Measurements from ENCODE around the gene REG3A.

REG3A gene

DNA sequence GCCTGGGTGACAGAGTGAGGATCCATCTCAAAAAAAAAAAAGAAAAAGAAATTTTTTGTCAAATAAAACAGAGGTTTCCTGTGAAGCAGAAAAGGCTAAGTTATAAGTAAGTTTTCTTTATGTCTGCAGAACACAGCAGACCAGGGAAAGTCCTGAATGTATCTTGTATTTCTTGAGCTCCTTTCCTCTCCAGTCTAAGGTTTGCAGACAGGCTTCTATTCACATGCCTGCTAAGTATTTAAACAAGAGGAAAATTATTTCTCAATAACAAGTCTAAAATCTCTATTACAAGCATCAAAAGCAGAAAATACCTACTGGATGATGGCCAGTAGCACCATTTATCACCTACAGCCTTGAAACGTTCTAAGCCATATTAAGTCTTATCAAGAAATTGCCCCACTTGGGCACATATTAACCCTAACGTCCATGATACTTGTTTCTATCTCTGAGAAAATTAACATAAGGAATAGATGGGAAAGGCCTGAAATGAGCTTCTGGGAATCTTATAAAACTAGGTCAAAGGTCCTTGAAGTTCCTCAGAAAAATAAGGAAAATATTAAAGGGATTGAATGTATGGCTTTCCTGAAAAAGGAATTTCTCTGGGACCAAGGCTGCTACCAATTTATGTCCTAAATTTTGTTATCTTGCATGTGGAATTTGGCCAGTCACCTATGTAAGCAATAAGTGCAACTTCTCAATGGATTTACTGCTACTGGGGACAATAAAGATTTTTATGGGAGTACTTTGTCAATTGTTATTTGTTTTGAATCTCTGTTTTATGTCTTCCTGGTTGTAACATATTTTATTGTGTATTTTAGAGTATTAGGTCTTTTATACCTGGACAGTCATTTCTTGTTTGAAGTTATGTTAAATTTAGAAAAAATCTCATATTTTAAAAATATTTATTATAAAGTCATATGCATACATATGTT is 42.3 kb downstream of the REG3A start:
- DNase-seq = no peak

DNA sequence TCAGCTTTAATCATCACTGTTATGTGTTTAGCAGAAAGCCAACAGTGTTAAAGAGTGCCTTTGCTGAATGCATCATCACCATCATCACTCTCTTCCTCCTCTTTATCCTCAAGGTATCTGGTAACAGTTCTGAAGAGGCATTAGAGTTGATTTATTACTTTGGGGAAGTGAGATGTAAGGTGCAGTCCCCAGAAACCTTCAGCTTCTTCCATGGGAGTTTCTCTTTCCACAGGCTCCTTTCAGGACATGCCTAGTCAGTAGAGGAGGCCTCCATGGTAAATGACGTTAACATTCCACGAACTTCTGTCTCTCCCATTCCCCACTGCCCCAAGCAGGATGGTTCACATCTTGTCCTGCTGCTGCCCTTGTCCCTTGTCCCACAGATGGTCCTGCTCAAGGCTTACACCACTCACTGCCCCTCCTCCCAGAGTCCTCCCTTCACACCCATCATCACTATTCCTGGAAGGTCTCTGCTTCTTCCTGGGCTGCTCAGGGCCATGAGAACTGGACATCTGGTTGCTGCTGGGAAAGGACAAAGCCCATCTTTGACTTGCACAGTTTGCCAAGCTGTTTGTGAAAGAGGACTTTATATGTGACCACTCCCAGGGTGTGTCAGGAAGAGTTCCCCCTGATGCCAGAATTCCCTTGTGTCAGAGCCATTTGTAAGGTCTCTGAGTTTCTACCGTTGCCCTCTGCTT is 44.6 kb downstream of the REG3A start:
- DNase-seq = no peak

DNA sequence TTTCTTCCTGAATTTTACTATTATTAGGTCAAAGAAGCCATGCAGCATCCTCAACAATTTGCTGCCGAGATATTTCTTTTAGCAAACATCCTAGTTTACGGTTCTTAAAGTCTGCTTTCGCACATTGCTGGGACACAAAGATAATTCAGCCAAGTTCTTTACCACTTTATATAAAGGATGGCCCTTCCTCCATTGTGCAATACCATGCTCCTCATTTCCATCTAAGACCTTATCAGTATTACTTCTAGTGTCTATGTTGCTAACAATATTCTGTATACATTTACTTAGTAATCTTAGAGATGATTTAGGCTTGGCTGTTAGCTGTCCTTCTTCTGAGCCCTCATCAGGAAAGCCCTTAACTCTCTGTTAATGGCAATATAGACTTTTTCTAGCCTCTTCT is 47.3 kb downstream of the REG3A start:
- no peak for DNase-seq
